CD4-positive, alpha-beta T cell (primary cell): Measurements from ENCODE around the gene ARL13A. TPM values are rescaled to one million over a fixed set of nuclear protein-coding genes. Genes with fewer than 3 reads are reported as not detected.

ENCODE experiments used
- ATAC-seq: fragments of 200-7000 bp; cut with Tn5 transposase; one replicate; pipeline ENCODE4 v1.10.0; 2022; ENCODE audit warnings: mild to moderate bottlenecking; ENCODE audit not compliant: poor library complexity
- CTCF ChIA-PET: fragments of 350-600 bp; sonication (Branson Sonifier 250); formaldehyde crosslinking; loops from one replicate; lab custom pipeline; 2021; ENCODE audit warnings: antibody characterized with exemption, inconsistent platforms; lab: Charles Lee
- POLR2A ChIA-PET: fragments of 350-600 bp; sonication (Branson Sonifier 250); formaldehyde crosslinking; loops from one replicate; lab custom pipeline; 2021; ENCODE audit warnings: antibody characterized with exemption, inconsistent platforms; lab: Charles Lee
- DNase-seq, 14 experiments: peaks; one replicate each; pipeline ENCODE4 v3.0.0-alpha.2; 2013 to 2020; ENCODE audit warnings: mixed read lengths in 2 of 14
- H3K27ac ChIP-seq, 2 donors: one replicate each; pipeline versions ENCODE4 v1.5.1 to v1.7.0; 2013; ENCODE audit warnings: low read length in 2 of 2, low read depth in 1 of 2, mild to moderate bottlenecking in 1 of 2
- H3K27me3 ChIP-seq, 2 experiments: 1 replicate in 1 of 2; 2 replicates in 1 of 2; pipeline versions ENCODE4 v1.6.1 to v1.7.0; 2013; ENCODE audit warnings: low read length in 2 of 2, control low read depth in 1 of 2, mild to moderate bottlenecking in 1 of 2, moderate library complexity in 1 of 2; ENCODE audit not compliant: insufficient read depth in 2 of 2, control insufficient read depth in 1 of 2
- H3K36me3 ChIP-seq: one replicate; pipeline ENCODE4 v1.6.1; 2013; ENCODE audit warnings: low read length, control low read depth; ENCODE audit not compliant: insufficient read depth
- H3K4me1 ChIP-seq: one replicate; pipeline ENCODE4 v1.6.1; 2013; ENCODE audit warnings: low read length, control low read depth; ENCODE audit not compliant: insufficient read depth
- H3K4me3 ChIP-seq: one replicate; pipeline ENCODE4 v1.5.1; 2013; ENCODE audit warnings: mild to moderate bottlenecking, low read length, moderate library complexity
- H3K9me3 ChIP-seq, 2 experiments: 1 replicate in 1 of 2; 2 replicates in 1 of 2; pipeline versions ENCODE4 v1.6.1 to v1.7.0; 2013; ENCODE audit warnings: low read length in 2 of 2, mild to moderate bottlenecking in 2 of 2, control low read depth in 1 of 2, moderate library complexity in 1 of 2; ENCODE audit not compliant: control insufficient read depth in 1 of 2, insufficient read depth in 1 of 2
- H3K27ac Mint-ChIP-seq: one replicate; pipeline ENCODE4 v1.8.0; 2020; ENCODE audit warnings: mixed read lengths
- H3K27me3 Mint-ChIP-seq: one replicate; pipeline ENCODE4 v1.8.0; 2021; ENCODE audit warnings: mixed read lengths
- H3K36me3 Mint-ChIP-seq: one replicate; pipeline ENCODE4 v1.8.0; 2021; ENCODE audit warnings: low read depth, mixed read lengths
- H3K4me1 Mint-ChIP-seq: one replicate; pipeline ENCODE4 v1.8.0; 2021; ENCODE audit warnings: low read depth, mixed read lengths
- H3K4me3 Mint-ChIP-seq: one replicate; pipeline ENCODE4 v1.8.0; 2020; ENCODE audit warnings: mild to moderate bottlenecking, mixed read lengths
- H3K9me3 Mint-ChIP-seq: one replicate; pipeline ENCODE4 v1.8.0; 2020; ENCODE audit warnings: mixed read lengths
- intact Hi-C, 2 experiments: fragments of 100-400 bp; cut with DNase I in 1 of 2; cut with micrococcal nuclease in 1 of 2; formaldehyde crosslinking; loops; one replicate each; pipeline versions ENCODE4 v1.15.1 to v1.9.0; 2023 to 2025; cut with DNase I, micrococcal nuclease
- polyA plus RNA-seq, 2 donors: library from polyadenylated mRNA; unstranded; fragments of 120-200 nt; gene quantifications; one replicate each; pipeline ENCODE4 v1.2.1, GENCODE V29; 2013
- total RNA-seq, 174 experiments: library from RNA in 2 of 174; stranded (reverse) in 2 of 174; gene quantifications; one replicate each; pipeline ENCODE4 v1.2.3 and lab custom pipeline; 2021 to 2026
- TF ChIP-seq, protein P1 (sequence below): fragments of 200-600 bp; IDR thresholded peaks from one replicate; pipeline ENCODE4 v1.8.0; 2022; ENCODE audit warnings: antibody characterized with exemption, mild to moderate bottlenecking

ARL13A gene
- not detected for total RNA-seq
- 0.19 TPM for polyA plus RNA-seq (2013, experiment 1 of 2)
- 0.41 TPM for polyA plus RNA-seq (2013, experiment 2 of 2)
- 0 to 0.12 (median 0) reads per million in 172 experiments for total RNA-seq (lab: John Stamatoyannopoulos, UW)

DNA sequence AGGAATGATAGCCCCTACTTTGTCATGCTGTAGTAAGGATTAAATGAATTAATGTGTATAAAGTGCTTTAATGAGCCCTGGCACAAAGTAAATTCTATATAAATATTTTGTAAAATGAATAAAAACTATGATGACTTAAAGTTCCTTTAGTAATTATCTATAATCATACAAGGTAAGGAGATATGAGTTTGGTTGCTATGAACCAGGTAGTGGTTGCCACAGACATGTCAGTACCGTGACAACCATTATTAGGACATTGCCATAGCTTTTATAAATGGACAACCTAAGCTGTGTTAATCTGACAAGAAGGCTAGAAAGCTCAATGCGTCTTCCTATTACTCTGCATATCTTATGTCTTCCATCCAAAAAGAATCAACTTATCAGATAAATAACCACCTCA lies at the start of gene ARL13A:
Gene ARL13A (plus strand): TSS at position 301 of the 400 bp plus-strand sequence. CDS start 3,982 bp downstream, outside the sequence.
- DNase-seq (no peak), ATAC-seq (no peak)
- H3K4me3 Mint-ChIP-seq, result no peak within 1 kb of the TSS
- CTCF ChIA-PET, result no interaction called here
- H3K27me3 ChIP-seq, result no peaks in the 10 kb centered on the region
- no peak within 1 kb of the TSS for H3K4me3 ChIP-seq
- no peaks in the 10 kb centered on the region for H3K27me3 Mint-ChIP-seq
- intact Hi-C loops, result no loop called here
- TF ChIP-seq, protein P1, sequence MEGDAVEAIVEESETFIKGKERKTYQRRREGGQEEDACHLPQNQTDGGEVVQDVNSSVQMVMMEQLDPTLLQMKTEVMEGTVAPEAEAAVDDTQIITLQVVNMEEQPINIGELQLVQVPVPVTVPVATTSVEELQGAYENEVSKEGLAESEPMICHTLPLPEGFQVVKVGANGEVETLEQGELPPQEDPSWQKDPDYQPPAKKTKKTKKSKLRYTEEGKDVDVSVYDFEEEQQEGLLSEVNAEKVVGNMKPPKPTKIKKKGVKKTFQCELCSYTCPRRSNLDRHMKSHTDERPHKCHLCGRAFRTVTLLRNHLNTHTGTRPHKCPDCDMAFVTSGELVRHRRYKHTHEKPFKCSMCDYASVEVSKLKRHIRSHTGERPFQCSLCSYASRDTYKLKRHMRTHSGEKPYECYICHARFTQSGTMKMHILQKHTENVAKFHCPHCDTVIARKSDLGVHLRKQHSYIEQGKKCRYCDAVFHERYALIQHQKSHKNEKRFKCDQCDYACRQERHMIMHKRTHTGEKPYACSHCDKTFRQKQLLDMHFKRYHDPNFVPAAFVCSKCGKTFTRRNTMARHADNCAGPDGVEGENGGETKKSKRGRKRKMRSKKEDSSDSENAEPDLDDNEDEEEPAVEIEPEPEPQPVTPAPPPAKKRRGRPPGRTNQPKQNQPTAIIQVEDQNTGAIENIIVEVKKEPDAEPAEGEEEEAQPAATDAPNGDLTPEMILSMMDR, result no peak
- H3K4me1 Mint-ChIP-seq, result no peaks in the 10 kb centered on the region
- H3K9me3 ChIP-seq, result no peaks in the 10 kb centered on the region
- no peak within 1 kb of the TSS for H3K27ac ChIP-seq
- H3K9me3 Mint-ChIP-seq, result no peaks in the 10 kb centered on the region
- no peaks in the 10 kb centered on the region for H3K36me3 ChIP-seq
- peaks cover 4% of the 10 kb centered on the region for H3K36me3 Mint-ChIP-seq
- H3K4me1 ChIP-seq, result no peaks in the 10 kb centered on the region
- no peak within 1 kb of the TSS for H3K27ac Mint-ChIP-seq
- POLR2A ChIA-PET, result no interaction called here

DNA sequence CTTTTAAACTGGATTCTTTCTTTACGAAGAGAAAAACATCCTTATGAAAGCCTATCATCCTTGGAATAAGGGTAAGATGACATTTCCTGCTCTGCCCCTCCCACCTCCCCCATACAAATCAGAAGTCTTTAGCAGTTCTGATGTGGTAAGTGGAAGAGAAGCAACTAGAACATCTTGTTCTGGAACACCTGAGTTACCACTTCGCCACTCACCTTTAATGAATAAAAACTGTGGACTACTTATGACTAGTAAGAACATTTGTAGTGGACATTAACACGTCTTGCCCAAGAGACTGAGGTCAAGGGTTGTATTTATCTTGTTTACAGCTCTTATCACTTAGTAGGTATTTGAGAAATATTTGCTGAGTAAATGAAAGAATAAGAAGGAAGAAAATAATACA lies 45.1 kb upstream of the ARL13A start:
- Histone ChIP-seq H3K4me3 (no peak overlapping the region), H3K27ac (no peak overlapping the region), H3K4me1 (peaks cover under 1% of the 10 kb centered on the region), H3K27me3 (no peaks in the 10 kb centered on the region), H3K36me3 (no peaks in the 10 kb centered on the region), H3K9me3 (no peaks in the 10 kb centered on the region)
- H3K27me3 Mint-ChIP-seq, result no peaks in the 10 kb centered on the region
- H3K36me3 Mint-ChIP-seq, result no peaks in the 10 kb centered on the region
- H3K27ac Mint-ChIP-seq, result peak overlapping the region; percentile 61
- peaks cover 43% of the 10 kb centered on the region for H3K4me1 Mint-ChIP-seq
- intact Hi-C loops, result no loop called here
- peak overlapping the region; percentile 28 for H3K4me3 Mint-ChIP-seq
- POLR2A ChIA-PET, result interaction anchor here (0.6 kb wide), 1 partner anchor 15 kb away, joined by 4 read pairs; no protein-coding TSS in a partner anchor
- DNase-seq (peak in 1 of 14 experiments; percentile 1), ATAC-seq (no peak)
- CTCF ChIA-PET, result no interaction called here
- H3K9me3 Mint-ChIP-seq, result no peaks in the 10 kb centered on the region
- TF ChIP-seq, protein P1, result no peak

DNA sequence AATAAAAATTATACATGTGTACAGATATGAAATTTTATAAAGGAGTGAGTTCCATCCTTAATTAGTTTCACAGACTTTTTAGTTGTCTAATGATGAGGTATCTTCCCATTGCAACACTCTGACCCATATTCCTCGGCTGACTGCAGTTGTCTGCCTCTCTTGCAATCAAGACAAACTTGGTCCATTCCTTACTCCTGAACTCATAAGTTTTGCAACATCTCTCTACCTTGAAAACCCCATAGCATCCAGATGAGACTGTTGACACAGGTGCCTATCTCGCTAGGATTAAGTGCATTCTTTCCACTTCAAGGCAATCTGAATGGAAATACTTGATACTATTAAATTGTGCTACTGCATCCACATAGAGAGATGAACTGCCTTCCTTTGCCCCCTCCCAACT lies 43.1 kb upstream of the ARL13A start:
- POLR2A ChIA-PET, result no interaction called here
- no peak overlapping the region for H3K4me3 ChIP-seq
- H3K27me3 ChIP-seq, result no peaks in the 10 kb centered on the region
- H3K36me3 ChIP-seq, result no peaks in the 10 kb centered on the region
- H3K4me1 Mint-ChIP-seq, result peaks cover 54% of the 10 kb centered on the region
- ATAC-seq (no peak), DNase-seq (no peak)
- peaks cover 7% of the 10 kb centered on the region for H3K4me1 ChIP-seq
- H3K27ac ChIP-seq, result no peak overlapping the region
- no peaks in the 10 kb centered on the region for H3K27me3 Mint-ChIP-seq
- TF ChIP-seq, protein P1, result no peak
- intact Hi-C loops, result no loop called here
- no peaks in the 10 kb centered on the region for H3K36me3 Mint-ChIP-seq
- H3K9me3 Mint-ChIP-seq, result no peaks in the 10 kb centered on the region
- CTCF ChIA-PET, result no interaction called here
- H3K9me3 ChIP-seq, result no peaks in the 10 kb centered on the region
- H3K4me3 Mint-ChIP-seq, result peak overlapping the region; percentile 71
- peak overlapping the region; percentile 59 for H3K27ac Mint-ChIP-seq
